HFFc6 (cell line): ENCODE data around the gene CCDC188. TPM values are rescaled to one million over a fixed set of nuclear protein-coding genes. Genes with fewer than 3 reads are reported as not detected.

Source experiments
- DNase-seq: peaks from one replicate; pipeline ENCODE4 v3.0.0-alpha.2; 2018
- H3K27ac Mint-ChIP-seq: 2 replicates; pipeline ENCODE4 v1.8.0; 2020; ENCODE audit warnings: mild to moderate bottlenecking, mixed read lengths
- H3K27me3 Mint-ChIP-seq: 2 replicates; pipeline ENCODE4 v1.8.0; 2021; ENCODE audit warnings: mild to moderate bottlenecking, moderate library complexity, mixed read lengths; ENCODE audit not compliant: insufficient read depth
- H3K36me3 Mint-ChIP-seq: 2 replicates; pipeline ENCODE4 v1.8.0; 2021; ENCODE audit warnings: low read depth, mixed read lengths
- H3K4me1 Mint-ChIP-seq: 2 replicates; pipeline ENCODE4 v1.8.0; 2020; ENCODE audit warnings: low read depth, mixed read lengths
- H3K4me3 Mint-ChIP-seq: 2 replicates; pipeline ENCODE4 v1.8.0; 2020; ENCODE audit warnings: mild to moderate bottlenecking, moderate library complexity, mixed read lengths
- H3K9me3 Mint-ChIP-seq: 2 replicates; pipeline ENCODE4 v1.8.0; 2020; ENCODE audit warnings: mild to moderate bottlenecking, mixed read lengths
- CTCF ChIP-seq: fragments of 200-600 bp; sonication (generic); IDR thresholded peaks from 2 replicates; pipeline ENCODE4 v1.5.0; 2021; ENCODE audit warnings: antibody characterized with exemption, mild to moderate bottlenecking
- total RNA-seq, 6 experiments: library from RNA; stranded (reverse); fragmentation: NEBNext Ultra II Directional; extraction: Animal tissue kit (Norgen Biotek cat#: 25700); gene quantifications; 2 replicates in 1 of 6; 3 replicates in 5 of 6; pipeline ENCODE4 v1.2.3, GENCODE V29; 2021

Gene CCDC188
- total RNA-seq, 6 experiments from 2014 or later, result 0.54 to 3.9 (median 2.8) TPM; not detected in 1

DNA sequence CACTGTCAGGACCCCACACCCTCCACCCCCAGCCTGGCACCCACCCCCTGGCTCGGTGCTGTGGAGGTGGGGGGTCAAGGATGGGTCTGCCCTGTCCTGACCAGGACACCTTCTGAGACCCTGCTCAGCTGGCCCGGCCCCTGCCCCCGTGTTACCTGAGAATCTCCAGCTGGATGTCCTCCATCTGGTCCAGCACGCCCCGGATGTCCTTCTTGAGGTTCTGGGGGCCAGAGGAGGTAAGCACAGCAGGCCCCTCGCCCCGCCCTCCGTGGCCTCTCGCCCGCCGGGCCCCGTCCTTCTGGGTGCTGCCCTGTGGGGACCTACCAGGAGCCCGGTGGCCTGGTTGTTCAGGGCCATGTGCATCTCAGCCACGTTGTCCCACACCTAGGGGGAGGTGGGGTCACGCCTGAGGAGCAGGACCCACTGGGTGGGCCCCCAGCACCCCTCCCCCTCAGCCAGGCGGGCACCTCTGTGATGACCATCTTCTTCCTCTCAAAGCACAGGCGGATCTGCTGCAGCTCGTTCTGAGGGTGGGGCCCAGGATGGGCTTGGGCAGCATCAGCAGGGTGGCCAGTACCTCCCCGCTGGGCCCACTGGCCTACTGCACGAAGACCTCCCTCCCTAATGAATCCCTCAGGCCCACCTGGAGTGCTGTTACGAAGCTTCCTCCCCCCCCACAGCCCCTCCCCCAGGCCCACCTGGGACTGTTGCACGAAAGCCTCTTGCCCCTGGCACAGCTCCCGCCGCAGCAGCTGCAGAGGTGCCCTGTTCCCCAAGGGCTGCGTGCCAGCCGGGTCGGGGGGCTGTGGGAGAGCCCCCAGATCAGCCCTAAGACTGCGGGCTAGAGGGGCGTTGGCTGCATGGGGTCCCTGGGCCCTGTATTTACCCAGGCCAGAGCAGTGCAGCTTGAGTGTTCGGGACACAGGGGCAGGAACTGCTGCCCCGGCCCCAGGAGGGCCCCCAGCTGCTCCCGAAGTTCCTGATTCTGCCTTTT is 1.3 kb downstream of the CCDC188 start:
- H3K4me1 Mint-ChIP-seq, result peaks cover 8% of the 10 kb centered on the region; the same call in 1 of the 2 replicates
- H3K27ac Mint-ChIP-seq, result no peak overlapping the region
- TF ChIP-seq CTCF, result no peak
- no peak overlapping the region for H3K4me3 Mint-ChIP-seq
- H3K9me3 Mint-ChIP-seq, result no peaks in the 10 kb centered on the region
- H3K36me3 Mint-ChIP-seq, result no peaks in the 10 kb centered on the region
- no peaks in the 10 kb centered on the region; the same call in 1 of the 2 replicates for H3K27me3 Mint-ChIP-seq
- no peak for DNase-seq

DNA sequence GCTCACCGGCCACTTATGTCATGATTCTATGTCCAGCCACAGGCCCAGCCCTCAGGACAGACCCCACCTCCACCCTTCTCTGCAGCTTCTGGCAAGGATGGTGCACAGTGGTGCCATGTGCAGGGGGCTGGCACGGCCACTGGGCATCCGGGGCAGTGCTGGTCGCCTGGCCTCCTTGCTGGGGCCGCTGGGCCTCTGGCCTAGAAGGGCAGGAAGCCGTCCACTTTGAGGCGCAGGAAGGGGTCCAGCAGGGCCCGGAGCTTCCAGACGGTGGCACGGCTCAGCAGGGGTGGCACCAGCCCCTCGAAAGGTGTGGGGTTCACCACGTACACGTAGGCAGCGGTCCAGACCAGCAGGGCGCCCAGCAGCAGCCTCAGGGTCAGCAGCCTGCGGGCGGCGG is 2.4 kb downstream of the CCDC188 start:
- Mint-ChIP-seq H3K9me3 (no peaks in the 10 kb centered on the region), H3K27ac (no peak overlapping the region), H3K36me3 (no peaks in the 10 kb centered on the region), H3K27me3 (no peaks in the 10 kb centered on the region; the same call in 1 of the 2 replicates), H3K4me1 (peaks cover under 1% of the 10 kb centered on the region; the same call in 1 of the 2 replicates), H3K4me3 (no peak overlapping the region)
- DNase-seq, result no peak
- no peak for TF ChIP-seq CTCF

DNA sequence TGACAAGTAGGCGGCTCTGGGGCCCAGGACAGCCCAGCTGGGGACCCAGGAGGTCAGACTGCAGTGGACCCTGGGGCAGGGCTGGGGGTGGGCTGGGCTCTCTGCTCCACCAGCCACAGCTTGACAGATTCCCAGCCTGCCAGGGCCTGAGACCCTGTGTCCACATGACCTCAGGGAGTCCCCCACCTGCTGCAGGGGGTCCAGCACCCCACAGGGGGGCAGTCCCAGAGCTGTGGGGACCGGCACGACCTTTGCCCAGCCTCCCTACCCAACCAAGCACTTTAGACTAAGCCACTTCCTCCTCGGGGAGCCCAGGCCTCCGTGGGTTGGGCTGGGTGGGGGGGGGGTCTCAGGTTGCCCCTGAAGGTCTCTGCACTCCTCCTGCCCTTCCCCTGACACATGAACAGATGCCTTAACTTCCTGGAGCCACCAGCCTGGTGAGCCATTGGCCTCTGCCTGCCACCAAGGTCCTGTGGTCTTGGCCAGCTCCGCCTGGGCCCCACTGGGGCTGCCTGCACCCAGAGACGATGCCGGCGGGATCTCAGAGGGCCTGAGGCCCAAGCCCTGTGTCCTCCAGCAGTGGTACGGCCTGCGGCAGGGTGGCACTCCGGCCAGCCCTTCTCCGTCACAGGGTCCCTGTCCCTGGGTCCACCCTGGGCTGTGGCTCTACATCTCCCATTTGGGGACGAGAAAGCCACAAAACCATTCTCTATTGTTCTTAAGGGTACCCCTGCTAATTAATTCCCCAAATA is 3.4 kb downstream of the CCDC188 start:
- no peak for TF ChIP-seq CTCF
- Mint-ChIP-seq H3K36me3 (no peaks in the 10 kb centered on the region), H3K27me3 (no peaks in the 10 kb centered on the region; the same call in 1 of the 2 replicates), H3K4me1 (no peaks in the 10 kb centered on the region), H3K27ac (no peak overlapping the region), H3K4me3 (no peak overlapping the region), H3K9me3 (no peaks in the 10 kb centered on the region)
- DNase-seq, result no peak

DNA sequence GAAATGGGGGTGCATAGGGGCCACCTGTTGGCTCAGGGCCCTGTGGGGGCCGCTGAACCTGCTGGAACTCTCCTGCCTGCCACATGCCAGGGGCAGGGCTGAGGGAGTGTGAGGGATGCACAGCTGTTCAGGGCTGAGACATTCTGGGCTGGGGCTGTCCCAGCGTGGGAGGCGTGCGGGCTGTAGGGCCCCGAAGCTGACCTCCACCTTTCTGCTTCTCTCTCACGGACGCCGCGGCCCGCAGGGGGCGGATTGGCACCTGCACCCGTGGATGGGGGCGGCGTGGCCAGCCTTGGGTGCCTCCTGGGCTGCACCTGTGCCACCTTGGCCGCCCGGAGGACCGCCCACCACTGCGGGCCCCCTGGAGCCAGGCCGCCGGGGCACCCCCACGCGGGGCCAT is 4.1 kb downstream of the CCDC188 start:
- H3K27ac Mint-ChIP-seq, result no peak overlapping the region
- DNase-seq, result no peak
- H3K9me3 Mint-ChIP-seq, result no peaks in the 10 kb centered on the region
- H3K27me3 Mint-ChIP-seq, result no peaks in the 10 kb centered on the region; the same call in 1 of the 2 replicates
- H3K4me3 Mint-ChIP-seq, result no peak overlapping the region
- TF ChIP-seq CTCF, result no peak
- peaks cover 5% of the 10 kb centered on the region for H3K4me1 Mint-ChIP-seq
- no peaks in the 10 kb centered on the region for H3K36me3 Mint-ChIP-seq

DNA sequence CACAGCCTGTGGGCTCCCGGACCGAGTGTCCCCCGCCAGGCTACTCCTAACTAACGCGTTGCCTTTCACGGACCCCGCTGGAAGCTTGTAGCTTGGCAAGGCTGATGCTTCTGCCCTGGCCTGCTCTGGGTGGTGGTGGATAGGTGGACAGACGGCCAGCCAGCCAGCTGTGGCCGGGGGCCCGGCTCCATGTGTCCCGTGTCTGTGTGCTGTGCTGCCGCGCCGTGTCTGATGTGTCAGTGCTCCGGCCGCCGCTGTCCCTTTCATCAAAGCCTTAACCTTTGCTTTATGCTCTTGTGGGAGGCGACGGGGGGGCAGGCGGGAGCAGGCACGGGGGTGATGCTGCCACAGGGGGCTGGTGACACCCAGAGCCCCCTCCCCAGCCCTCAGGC is 5.0 kb downstream of the CCDC188 start:
- no peak overlapping the region for H3K27ac Mint-ChIP-seq
- no peak overlapping the region for H3K4me3 Mint-ChIP-seq
- H3K36me3 Mint-ChIP-seq, result no peaks in the 10 kb centered on the region
- no peaks in the 10 kb centered on the region for H3K27me3 Mint-ChIP-seq
- no peak for DNase-seq
- TF ChIP-seq CTCF, result no peak
- no peaks in the 10 kb centered on the region for H3K9me3 Mint-ChIP-seq
- peaks cover 9% of the 10 kb centered on the region for H3K4me1 Mint-ChIP-seq
